Natural killer cell (primary cell): Measurements from ENCODE around the gene ADORA2B. TPM values are rescaled to one million over a fixed set of nuclear protein-coding genes. Genes with fewer than 3 reads are reported as not detected.
"Not testable (repeated sequence)": the region's sequence is repeated elsewhere in the genome, so short reads cannot be mapped to it uniquely, and the experiment has no call there.

ENCODE experiments used
- ATAC-seq, 3 donors: fragments of 150-1000 bp in 2 of 3; fragments of 200-7000 bp in 1 of 3; cut with Tn5 transposase; 1 replicate in 1 of 3; 2 replicates in 2 of 3; pipeline ENCODE4 v1.10.0; 2021; ENCODE audit warnings: mild to moderate bottlenecking in 2 of 3, moderate library complexity in 2 of 3
- DNase-seq, 2 donors: peaks; one replicate each; pipeline versions ENCODE4 v3.0.0 to v3.0.0-alpha.2; 2013 to 2021; ENCODE audit warnings: mixed read lengths in 1 of 2
- H3K27ac ChIP-seq: one replicate; pipeline ENCODE4 v1.5.1; 2013; ENCODE audit warnings: mild to moderate bottlenecking, low read length
- H3K27me3 ChIP-seq: one replicate; pipeline ENCODE4 v1.6.1; 2013; ENCODE audit warnings: low read length; ENCODE audit not compliant: control insufficient read depth, insufficient read depth
- H3K36me3 ChIP-seq: one replicate; pipeline ENCODE4 v1.6.1; 2013; ENCODE audit warnings: low read length; ENCODE audit not compliant: control insufficient read depth, insufficient read depth
- H3K4me1 ChIP-seq: one replicate; pipeline ENCODE4 v1.6.1; 2013; ENCODE audit warnings: low read length; ENCODE audit not compliant: control insufficient read depth, insufficient read depth
- H3K4me3 ChIP-seq: one replicate; pipeline ENCODE4 v1.5.1; 2013; ENCODE audit warnings: low read length
- H3K9me3 ChIP-seq: one replicate; pipeline ENCODE4 v1.6.1; 2013; ENCODE audit warnings: low read length; ENCODE audit not compliant: control insufficient read depth, insufficient read depth
- H3K27ac Mint-ChIP-seq, 2 donors: one replicate each; pipeline ENCODE4 v1.8.0; 2022; ENCODE audit warnings: mild to moderate bottlenecking in 2 of 2, mixed read lengths in 2 of 2, moderate library complexity in 1 of 2
- H3K27me3 Mint-ChIP-seq, 2 donors: one replicate each; pipeline ENCODE4 v1.8.0; 2022; ENCODE audit warnings: low read depth in 2 of 2, mixed read lengths in 2 of 2
- H3K36me3 Mint-ChIP-seq: one replicate; pipeline ENCODE4 v1.8.0; 2022; ENCODE audit warnings: mixed read lengths
- H3K4me1 Mint-ChIP-seq, 2 donors: one replicate each; pipeline ENCODE4 v1.8.0; 2022; ENCODE audit warnings: mixed read lengths in 2 of 2
- H3K4me3 Mint-ChIP-seq: one replicate; pipeline ENCODE4 v1.8.0; 2022; ENCODE audit warnings: mild to moderate bottlenecking, moderate library complexity, mixed read lengths
- H3K9me3 Mint-ChIP-seq, 2 donors: one replicate each; pipeline ENCODE4 v1.8.0; 2022; ENCODE audit warnings: mixed read lengths in 2 of 2
- CTCF ChIP-seq: fragments of 200-600 bp; IDR thresholded peaks from one replicate; pipeline ENCODE4 v1.8.0; 2022; ENCODE audit warnings: antibody characterized with exemption
- WGBS: methylation state at CpG from one replicate; pipeline ENCODE4 v1.1.7; 2013; ENCODE audit warnings: missing lambda C conversion rate; ENCODE audit not compliant: insufficient coverage; 5-methylcytosine and 5-hydroxymethylcytosine counted together
- intact Hi-C: fragments of 100-400 bp; cut with micrococcal nuclease; formaldehyde crosslinking; loops from one replicate; pipeline ENCODE4 v1.14.2; 2022
- total RNA-seq, 4 donors: library from RNA; stranded (reverse); fragments of 120-200 nt in 1 of 4; gene quantifications; one replicate each; pipeline versions ENCODE4 v1.2.3 to v1.2.4, GENCODE V29; 2013 to 2022

Gene ADORA2B
- total RNA-seq, 3 donors from 2014 or later (not counting 1 experiment from before 2014, with no cell fraction given) = 0.14 to 0.88 (median 0.41) TPM

DNA sequence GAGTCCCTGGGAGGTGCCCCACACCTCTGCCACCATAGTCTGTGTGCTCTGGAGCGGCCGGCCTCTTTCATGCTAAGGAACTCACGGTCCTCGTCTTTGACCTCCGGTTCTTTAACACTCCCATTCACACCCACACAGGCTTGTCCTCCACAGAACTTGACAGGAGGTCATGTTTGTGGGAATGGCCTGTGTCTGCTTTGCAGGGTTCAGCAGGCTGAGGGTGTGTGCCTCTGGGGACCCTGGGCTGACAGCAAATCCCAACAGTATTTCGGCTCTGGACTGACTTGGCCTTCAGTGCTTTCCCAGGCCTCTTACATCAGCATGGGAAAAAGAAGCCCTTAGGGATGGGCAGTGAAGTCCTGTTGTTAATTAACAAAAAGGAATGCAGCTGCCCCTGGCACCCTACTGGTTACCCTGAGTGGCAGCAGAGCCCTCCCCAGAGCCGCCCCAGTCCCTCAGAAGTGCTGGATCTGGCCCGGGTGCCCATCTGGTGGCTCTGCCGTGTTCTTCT lies 35.4 kb upstream of the ADORA2B start:
- Histone ChIP-seq H3K9me3 (no peaks in the 10 kb centered on the region), H3K4me3 (no peak overlapping the region), H3K27me3 (no peaks in the 10 kb centered on the region), H3K4me1 (peaks cover 10% of the 10 kb centered on the region), H3K36me3 (no peaks in the 10 kb centered on the region), H3K27ac (no peak overlapping the region)
- Mint-ChIP-seq H3K27ac (no peak overlapping the region), H3K4me1 (peaks cover 12 to 14% of the 10 kb centered on the region in 2 donors), H3K27me3 (no peaks in the 10 kb centered on the region), H3K9me3 (no peaks in the 10 kb centered on the region), H3K4me3 (no peak overlapping the region), H3K36me3 (no peaks in the 10 kb centered on the region)
- intact Hi-C loops = no loop called here
- no peak for TF ChIP-seq CTCF
- no peak for DNase-seq
- WGBS = 87% methylated on average over 6 of the region's 9 CpGs
- ATAC-seq = no peak

GRCh38 chr17:15910791-15911190 lies 34.1 kb upstream of the ADORA2B start:
- H3K9me3 ChIP-seq = no peaks in the 10 kb centered on the region
- H3K9me3 Mint-ChIP-seq = no peaks in the 10 kb centered on the region
- no peak for TF ChIP-seq CTCF
- no peaks in the 10 kb centered on the region for H3K36me3 Mint-ChIP-seq
- no peaks in the 10 kb centered on the region for H3K27me3 ChIP-seq
- no peak overlapping the region for H3K4me3 ChIP-seq
- ATAC-seq (no peak), DNase-seq (no peak)
- H3K27ac Mint-ChIP-seq = no peak overlapping the region
- no peaks in the 10 kb centered on the region for H3K36me3 ChIP-seq
- H3K27me3 Mint-ChIP-seq = no peaks in the 10 kb centered on the region
- 91% methylated on average over 5 of the region's 5 CpGs for WGBS
- peaks cover 18% of the 10 kb centered on the region for H3K4me1 ChIP-seq
- H3K4me1 Mint-ChIP-seq = peaks cover 25 to 26% of the 10 kb centered on the region in 2 donors
- no peak overlapping the region for H3K27ac ChIP-seq
- intact Hi-C loops = no loop called here
- H3K4me3 Mint-ChIP-seq = no peak overlapping the region

DNA sequence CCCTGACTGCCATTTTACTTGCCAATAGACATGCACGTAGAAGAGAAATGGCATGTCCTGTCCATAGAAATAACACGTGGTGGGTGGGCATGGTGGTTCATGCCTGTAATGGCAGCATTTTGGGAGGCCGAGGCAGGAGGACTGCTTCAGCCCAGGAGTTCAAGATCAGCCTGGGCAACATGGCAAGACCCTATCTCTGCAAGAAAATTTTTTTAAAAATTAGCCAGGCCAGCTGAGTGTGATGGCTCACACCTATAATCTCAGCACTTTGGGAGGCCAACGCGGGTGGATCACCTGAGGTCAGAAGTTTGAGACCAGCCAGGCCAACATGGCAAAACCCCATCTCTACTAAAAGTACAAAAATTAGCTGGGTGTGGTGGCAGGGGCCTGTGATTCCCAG lies 33.2 kb upstream of the ADORA2B start:
- ATAC-seq, H3K4me3 ChIP-seq, H3K36me3 ChIP-seq, DNase-seq, H3K9me3 ChIP-seq, H3K27ac ChIP-seq, H3K36me3 Mint-ChIP-seq, H3K27me3 Mint-ChIP-seq, intact Hi-C loops, H3K27ac Mint-ChIP-seq, H3K4me3 Mint-ChIP-seq, H3K9me3 Mint-ChIP-seq, H3K27me3 ChIP-seq: not testable (repeated sequence)
- peaks cover 25 to 30% of the 10 kb centered on the region in 2 donors for H3K4me1 Mint-ChIP-seq
- peaks cover 18% of the 10 kb centered on the region for H3K4me1 ChIP-seq
- 95% methylated on average over 5 of the region's 5 CpGs for WGBS

GRCh38 chr17:15912416-15912955 lies 32.4 kb upstream of the ADORA2B start:
- H3K27me3 ChIP-seq = peaks cover 3% of the 10 kb centered on the region
- ATAC-seq (no peak), DNase-seq (no peak)
- H3K4me1 ChIP-seq = peaks cover 18% of the 10 kb centered on the region
- H3K4me3 Mint-ChIP-seq = no peak overlapping the region
- H3K27ac ChIP-seq = no peak overlapping the region
- no peak for TF ChIP-seq CTCF
- H3K4me1 Mint-ChIP-seq = peaks cover 25 to 30% of the 10 kb centered on the region in 2 donors
- H3K4me3 ChIP-seq = no peak overlapping the region
- no peaks in the 10 kb centered on the region for H3K36me3 ChIP-seq
- intact Hi-C loops = no loop called here
- no peaks in the 10 kb centered on the region for H3K36me3 Mint-ChIP-seq
- peaks cover 0 to 6% of the 10 kb centered on the region in 2 donors for H3K27me3 Mint-ChIP-seq
- H3K9me3 ChIP-seq = no peaks in the 10 kb centered on the region
- 91% methylated on average over 9 of the region's 9 CpGs for WGBS
- no peak overlapping the region for H3K27ac Mint-ChIP-seq
- H3K9me3 Mint-ChIP-seq = no peaks in the 10 kb centered on the region
